ENCODE data around the gene KLK12.

KLK12 gene, protein sequence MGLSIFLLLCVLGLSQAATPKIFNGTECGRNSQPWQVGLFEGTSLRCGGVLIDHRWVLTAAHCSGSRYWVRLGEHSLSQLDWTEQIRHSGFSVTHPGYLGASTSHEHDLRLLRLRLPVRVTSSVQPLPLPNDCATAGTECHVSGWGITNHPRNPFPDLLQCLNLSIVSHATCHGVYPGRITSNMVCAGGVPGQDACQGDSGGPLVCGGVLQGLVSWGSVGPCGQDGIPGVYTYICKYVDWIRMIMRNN

DNA sequence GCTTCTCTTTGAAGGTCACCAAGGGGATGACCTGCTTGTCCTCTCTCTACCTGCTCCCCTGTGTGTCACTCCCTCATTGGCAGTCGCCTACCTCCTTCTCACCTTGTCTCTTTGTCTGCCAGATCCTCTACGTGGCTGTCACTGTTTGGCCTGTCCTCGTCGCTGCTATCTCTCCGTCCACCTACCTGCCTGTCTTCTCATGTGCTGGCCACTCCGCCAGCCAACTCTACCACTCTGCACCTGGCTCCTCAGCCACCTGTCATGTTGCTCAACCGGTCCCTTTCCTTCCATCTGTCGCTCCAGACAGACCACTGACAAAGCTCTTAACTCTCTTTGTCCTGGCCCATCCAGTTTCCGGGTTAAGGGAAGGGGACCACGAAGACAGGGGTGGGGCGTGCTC lies at the start of gene KLK12:
Gene KLK12 (minus strand): TSS at position 299 of the 400 bp plus-strand sequence. CDS start 381 bp downstream, outside the sequence.
- no peak within 1 kb of the TSS for H3K27ac Mint-ChIP-seq
- H3K36me3 Mint-ChIP-seq (ENCODE audit: low read depth), result no peaks in the 10 kb centered on the region
- H3K27me3 Mint-ChIP-seq, result peaks cover 20% of the 10 kb centered on the region

DNA sequence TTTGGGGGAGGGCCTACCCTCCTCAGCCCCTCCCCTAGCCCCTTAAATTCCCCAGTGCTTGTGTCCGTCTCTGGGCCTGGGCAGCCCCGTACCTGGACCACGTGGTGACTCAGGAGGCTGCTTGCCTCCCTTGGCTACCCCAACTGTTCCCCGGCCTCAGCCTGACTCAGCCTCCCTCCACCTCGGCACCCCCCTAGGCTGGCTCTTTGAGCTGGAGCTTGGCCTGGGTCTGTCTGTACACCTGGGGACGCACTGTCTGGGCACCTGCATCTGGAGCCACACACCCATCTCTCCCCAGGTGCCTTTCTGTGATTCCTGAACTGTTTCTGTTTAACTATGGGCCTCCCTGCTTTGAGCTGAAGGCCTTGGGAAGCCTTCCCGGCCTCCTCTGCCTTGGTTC lies 49.7 kb upstream of the KLK12 start:
- Mint-ChIP-seq H3K27ac (no peak overlapping the region), H3K4me1 (no peaks in the 10 kb centered on the region), H3K4me3 (no peak overlapping the region), H3K36me3 (ENCODE audit: low read depth) (peaks cover 2% of the 10 kb centered on the region), H3K27me3 (peaks cover 6% of the 10 kb centered on the region), H3K9me3 (no peaks in the 10 kb centered on the region)
- no peak for DNase-seq
- no peak for ATAC-seq

More for the DNA sequence above, at the start of gene KLK12:
- Mint-ChIP-seq H3K4me1 (no peaks in the 10 kb centered on the region), H3K4me3 (no peak within 1 kb of the TSS), H3K9me3 (no peaks in the 10 kb centered on the region)
- DNase-seq (no peak), ATAC-seq (no peak)

DNA sequence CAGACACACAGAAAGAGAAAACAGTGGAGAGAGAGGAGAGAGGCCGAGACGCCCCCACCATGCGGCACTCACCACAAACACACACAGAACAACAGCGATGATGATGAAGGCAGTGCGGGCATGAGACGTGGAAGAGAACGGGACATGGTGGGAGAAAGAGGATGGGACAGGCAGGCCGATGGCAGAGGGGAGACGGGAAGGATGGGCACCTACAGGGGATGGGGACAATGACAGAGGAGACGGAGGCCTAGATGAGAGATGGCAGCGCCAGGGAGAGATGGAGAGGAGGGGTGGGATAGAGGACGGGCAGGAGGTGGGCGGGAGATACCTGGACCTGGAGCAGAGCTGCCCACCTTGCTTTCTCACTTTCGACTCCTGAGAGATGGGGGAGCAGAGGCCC lies 49.0 kb upstream of the KLK12 start:
- ATAC-seq (no peak), DNase-seq (no peak)
- no peaks in the 10 kb centered on the region for H3K4me1 Mint-ChIP-seq
- H3K9me3 Mint-ChIP-seq, result no peaks in the 10 kb centered on the region
- peaks cover 2% of the 10 kb centered on the region for H3K36me3 Mint-ChIP-seq (ENCODE audit: low read depth)
- H3K27me3 Mint-ChIP-seq, result peaks cover 6% of the 10 kb centered on the region
- no peak overlapping the region for H3K27ac Mint-ChIP-seq
- H3K4me3 Mint-ChIP-seq, result no peak overlapping the region

DNA sequence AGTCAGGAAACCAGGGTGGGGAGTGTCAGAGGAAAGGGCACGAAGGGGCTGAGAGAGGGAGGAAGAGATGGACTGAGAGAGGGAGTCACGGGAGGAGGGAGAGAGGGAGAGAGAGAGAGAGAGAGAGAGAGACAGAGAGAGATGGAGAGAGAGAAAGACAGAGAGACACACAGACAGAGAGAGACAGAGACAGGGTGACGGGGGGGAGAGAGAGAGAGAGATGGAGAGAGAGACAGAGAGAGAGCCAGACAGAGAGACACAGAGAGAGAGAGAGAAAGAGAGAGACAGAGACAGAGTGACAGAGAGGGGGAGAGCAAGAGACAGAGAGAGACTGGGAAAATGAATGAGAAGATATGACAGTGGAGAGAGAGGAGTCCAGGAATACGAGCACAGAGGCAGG lies 48.4 kb upstream of the KLK12 start:
- H3K27ac Mint-ChIP-seq, result no peak overlapping the region
- no peak overlapping the region for H3K4me3 Mint-ChIP-seq
- peaks cover 2% of the 10 kb centered on the region for H3K36me3 Mint-ChIP-seq (ENCODE audit: low read depth)
- ATAC-seq (no peak), DNase-seq (no peak)
- H3K27me3 Mint-ChIP-seq, result peaks cover 6% of the 10 kb centered on the region
- no peaks in the 10 kb centered on the region for H3K9me3 Mint-ChIP-seq
- H3K4me1 Mint-ChIP-seq, result no peaks in the 10 kb centered on the region

DNA sequence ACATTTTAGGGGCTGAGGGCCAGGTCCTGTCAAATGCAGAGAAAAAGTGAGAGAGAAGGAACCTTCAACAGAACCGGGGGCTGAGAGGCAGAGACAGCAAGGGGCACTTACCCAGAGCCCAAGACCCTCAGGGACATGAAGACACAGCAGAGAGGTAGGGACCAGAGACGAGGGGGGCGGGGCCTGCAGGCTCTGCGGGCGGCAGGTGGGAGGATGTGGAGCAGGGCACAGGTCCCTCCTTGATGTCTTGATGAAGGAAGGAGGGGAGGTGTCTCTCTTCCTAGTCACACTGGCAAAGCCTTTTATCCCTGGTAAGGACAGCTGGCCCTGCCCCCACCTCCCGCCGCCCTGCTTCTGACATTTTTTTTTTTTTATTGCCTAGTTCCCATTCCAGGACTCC lies 47.8 kb upstream of the KLK12 start, which contains the start of gene KLK14:
Gene KLK14 (minus strand): TSS at position 277 of the 400 bp plus-strand sequence. CDS start 273 bp downstream, at position 4.
- Mint-ChIP-seq H3K27me3 (peaks cover 6% of the 10 kb centered on the region), H3K27ac (no peak within 1 kb of the TSS), H3K4me1 (no peaks in the 10 kb centered on the region), H3K36me3 (ENCODE audit: low read depth) (peaks cover 2% of the 10 kb centered on the region), H3K4me3 (no peak within 1 kb of the TSS), H3K9me3 (no peaks in the 10 kb centered on the region)
- DNase-seq (no peak), ATAC-seq (no peak)

DNA sequence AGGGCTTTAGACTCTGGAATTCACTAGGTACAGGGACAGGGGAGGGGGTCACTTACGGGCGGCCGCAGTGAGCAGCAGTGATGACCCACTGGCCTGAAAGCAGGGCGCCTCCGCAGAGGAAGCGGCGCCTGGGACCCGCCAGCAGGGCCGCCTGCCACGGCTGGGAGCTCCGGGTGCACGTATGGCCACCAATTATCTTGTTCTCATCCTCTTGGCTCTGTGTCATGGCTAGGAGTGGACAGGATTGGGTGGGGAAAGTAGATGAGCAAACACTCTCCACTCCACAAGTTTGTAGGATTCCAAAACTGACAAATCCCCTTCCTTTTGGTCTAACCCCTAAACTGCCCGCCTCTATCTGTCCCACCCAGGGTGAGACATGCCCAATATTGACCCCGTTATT lies 46.7 kb upstream of the KLK12 start:
- Mint-ChIP-seq H3K9me3 (no peaks in the 10 kb centered on the region), H3K4me3 (no peak overlapping the region), H3K27me3 (peaks cover 6% of the 10 kb centered on the region), H3K36me3 (ENCODE audit: low read depth) (no peaks in the 10 kb centered on the region), H3K27ac (no peak overlapping the region), H3K4me1 (no peaks in the 10 kb centered on the region)
- ATAC-seq, result no peak
- no peak for DNase-seq

DNA sequence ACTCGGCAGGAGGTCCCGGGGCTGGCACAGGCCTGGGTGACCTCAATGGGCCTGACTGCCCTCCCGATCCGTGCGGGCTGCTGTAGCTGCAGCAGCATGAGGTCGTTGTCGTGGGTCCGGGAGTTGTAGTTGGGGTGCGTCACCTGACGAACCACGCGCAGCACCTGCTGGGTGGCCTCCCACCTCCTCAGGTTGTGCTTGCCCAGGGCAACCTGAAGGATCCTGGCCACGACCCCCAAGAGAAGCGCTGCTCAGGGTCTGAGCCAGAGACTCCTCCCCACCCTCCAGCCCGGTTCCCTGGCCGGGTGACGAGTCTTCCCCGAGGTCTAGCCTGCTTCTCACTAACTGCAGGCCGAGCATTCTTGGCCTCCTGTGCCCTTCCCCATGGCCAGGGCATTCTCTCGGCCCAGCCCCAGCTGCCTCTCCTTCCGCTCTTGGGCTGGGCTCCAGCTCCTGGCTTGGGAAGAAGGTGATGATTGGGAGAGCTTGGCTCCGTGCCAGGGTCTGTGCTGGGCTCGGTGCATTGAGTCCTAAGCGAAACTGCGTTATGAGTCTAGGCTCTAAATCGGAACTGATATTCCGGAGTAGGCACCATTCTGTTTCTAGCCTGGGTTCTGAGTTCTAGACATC lies 44.8 kb upstream of the KLK12 start:
- peaks cover 9% of the 10 kb centered on the region for H3K27me3 Mint-ChIP-seq
- no peaks in the 10 kb centered on the region for H3K36me3 Mint-ChIP-seq (ENCODE audit: low read depth)
- no peak for DNase-seq
- no peaks in the 10 kb centered on the region for H3K9me3 Mint-ChIP-seq
- no peak overlapping the region for H3K27ac Mint-ChIP-seq
- H3K4me1 Mint-ChIP-seq, result no peaks in the 10 kb centered on the region
- H3K4me3 Mint-ChIP-seq, result no peak overlapping the region
- no peak for ATAC-seq

DNA sequence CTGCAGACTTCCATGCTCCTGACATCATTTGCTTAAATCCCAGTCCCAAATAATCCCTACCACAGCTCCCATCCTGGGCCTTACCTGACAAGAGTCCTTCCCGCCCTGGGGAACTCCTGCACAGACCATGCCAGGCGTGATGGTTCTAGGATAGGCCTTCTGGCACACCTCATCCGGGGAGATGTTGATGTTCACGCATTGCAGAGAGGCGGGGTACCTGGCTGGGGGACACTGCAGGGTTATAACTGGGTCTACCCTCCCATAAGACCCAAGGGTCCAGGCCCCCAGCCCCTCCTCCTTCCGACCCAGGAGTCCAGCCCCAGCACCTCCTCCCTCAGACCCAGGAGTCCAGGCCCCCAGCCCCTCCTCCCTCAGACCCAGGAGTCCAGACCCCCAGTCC lies 43.9 kb upstream of the KLK12 start:
- Mint-ChIP-seq H3K27me3 (peaks cover 15% of the 10 kb centered on the region), H3K27ac (no peak overlapping the region), H3K9me3 (peaks cover 7% of the 10 kb centered on the region), H3K4me3 (no peak overlapping the region), H3K36me3 (ENCODE audit: low read depth) (no peaks in the 10 kb centered on the region), H3K4me1 (no peaks in the 10 kb centered on the region)
- ATAC-seq (no peak), DNase-seq (no peak)

DNA sequence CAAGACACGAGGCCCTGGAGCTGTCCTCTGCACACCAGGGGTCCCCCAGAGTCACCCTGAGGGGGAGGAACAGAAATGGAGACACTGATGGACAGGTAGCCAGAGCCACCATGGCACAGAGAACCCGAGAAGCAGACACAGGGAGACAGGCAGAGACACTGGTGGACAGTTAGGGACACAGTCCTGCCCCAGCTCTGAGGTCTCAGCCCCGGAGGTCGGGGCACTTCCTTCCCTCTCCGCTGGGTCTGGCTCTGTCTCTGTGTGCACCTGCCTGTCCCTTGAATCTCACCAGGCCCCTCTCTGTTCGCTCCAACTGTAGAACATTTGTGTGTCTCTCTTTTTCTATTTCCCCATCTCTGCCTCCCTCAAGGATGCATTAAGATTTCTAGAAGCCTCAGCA lies 43.3 kb upstream of the KLK12 start:
- Mint-ChIP-seq H3K4me3 (no peak overlapping the region), H3K4me1 (no peaks in the 10 kb centered on the region), H3K27me3 (peaks cover 15% of the 10 kb centered on the region), H3K27ac (no peak overlapping the region), H3K36me3 (ENCODE audit: low read depth) (no peaks in the 10 kb centered on the region), H3K9me3 (peaks cover 14% of the 10 kb centered on the region)
- no peak for DNase-seq
- ATAC-seq, result no peak

DNA sequence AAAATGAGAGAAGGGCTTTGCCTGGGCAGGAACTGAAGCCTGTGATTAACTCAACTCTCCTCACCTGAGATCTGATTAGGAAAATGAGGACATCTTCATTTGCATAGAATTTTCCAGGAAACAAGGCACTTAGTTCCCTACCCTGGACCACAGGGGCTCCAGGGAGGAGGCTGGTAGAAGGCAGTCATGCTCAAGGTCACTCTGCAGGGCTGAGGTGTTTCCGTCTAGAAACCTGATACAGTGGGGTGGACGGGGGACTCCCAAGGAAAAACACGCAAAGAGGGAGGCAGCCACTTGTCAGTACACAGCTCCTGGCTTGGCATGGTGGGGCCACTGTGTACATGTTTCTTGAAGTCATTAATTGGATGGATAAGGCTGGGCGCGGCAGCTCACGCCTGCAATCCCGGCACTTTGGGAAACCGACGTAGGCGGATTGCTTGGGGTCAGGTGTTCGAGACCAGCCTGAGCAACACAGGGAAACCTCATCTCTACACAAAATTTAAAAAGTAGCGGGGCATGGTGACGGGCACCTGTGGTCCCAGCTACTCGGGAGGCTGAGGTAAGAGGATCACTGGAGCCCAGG lies 41.9 kb upstream of the KLK12 start:
- DNase-seq, result no peak
- Mint-ChIP-seq H3K4me1 (no peaks in the 10 kb centered on the region), H3K9me3 (peaks cover 17% of the 10 kb centered on the region), H3K27ac (no peak overlapping the region), H3K4me3 (no peak overlapping the region), H3K36me3 (ENCODE audit: low read depth) (no peaks in the 10 kb centered on the region), H3K27me3 (peaks cover 17% of the 10 kb centered on the region)
- ATAC-seq, result no peak

DNA sequence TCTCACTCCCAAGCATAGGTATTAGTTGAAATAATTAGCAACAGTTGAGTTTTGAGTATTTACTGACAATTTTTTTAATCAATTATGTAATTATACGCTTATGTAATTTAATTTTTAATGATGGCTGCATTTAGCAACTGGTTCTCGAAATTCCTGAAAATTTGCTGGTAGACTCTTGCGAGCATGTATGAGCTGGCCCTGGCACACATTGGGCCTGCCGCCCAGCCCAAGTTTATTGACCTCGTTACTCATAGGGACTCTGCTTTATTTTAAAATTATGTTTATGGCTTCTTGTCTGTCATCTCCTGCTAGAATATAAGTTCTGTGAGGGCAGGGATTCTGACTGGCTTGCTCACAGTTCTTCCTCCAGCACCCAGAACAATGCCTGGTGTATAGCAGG lies 41.2 kb upstream of the KLK12 start:
- peaks cover 17% of the 10 kb centered on the region for H3K9me3 Mint-ChIP-seq
- no peak for ATAC-seq
- DNase-seq, result no peak
- no peaks in the 10 kb centered on the region for H3K36me3 Mint-ChIP-seq (ENCODE audit: low read depth)
- H3K27me3 Mint-ChIP-seq, result peaks cover 17% of the 10 kb centered on the region
- H3K4me3 Mint-ChIP-seq, result no peak overlapping the region
- no peaks in the 10 kb centered on the region for H3K4me1 Mint-ChIP-seq
- H3K27ac Mint-ChIP-seq, result no peak overlapping the region

DNA sequence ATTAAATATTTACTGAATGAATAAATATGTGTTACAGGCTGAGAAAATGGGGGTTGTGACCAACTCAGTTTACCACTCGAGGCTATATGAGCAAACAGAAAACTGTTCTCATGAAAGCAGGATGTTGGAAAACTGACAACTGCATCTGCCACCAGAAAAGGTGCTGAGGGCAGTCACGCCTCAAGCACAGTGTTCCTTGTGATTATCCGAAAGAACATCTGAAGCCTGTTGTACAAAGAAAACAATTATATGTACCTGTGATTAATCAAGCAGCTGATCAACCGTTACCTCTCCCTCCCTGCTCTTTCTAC lies 36.2 kb upstream of the KLK12 start:
- H3K36me3 Mint-ChIP-seq (ENCODE audit: low read depth), result no peaks in the 10 kb centered on the region
- no peak overlapping the region for H3K4me3 Mint-ChIP-seq
- H3K9me3 Mint-ChIP-seq, result peaks cover 17% of the 10 kb centered on the region
- DNase-seq (no peak), ATAC-seq (no peak)
- H3K27ac Mint-ChIP-seq, result no peak overlapping the region
- H3K27me3 Mint-ChIP-seq, result peaks cover 35% of the 10 kb centered on the region
- H3K4me1 Mint-ChIP-seq, result no peaks in the 10 kb centered on the region

DNA sequence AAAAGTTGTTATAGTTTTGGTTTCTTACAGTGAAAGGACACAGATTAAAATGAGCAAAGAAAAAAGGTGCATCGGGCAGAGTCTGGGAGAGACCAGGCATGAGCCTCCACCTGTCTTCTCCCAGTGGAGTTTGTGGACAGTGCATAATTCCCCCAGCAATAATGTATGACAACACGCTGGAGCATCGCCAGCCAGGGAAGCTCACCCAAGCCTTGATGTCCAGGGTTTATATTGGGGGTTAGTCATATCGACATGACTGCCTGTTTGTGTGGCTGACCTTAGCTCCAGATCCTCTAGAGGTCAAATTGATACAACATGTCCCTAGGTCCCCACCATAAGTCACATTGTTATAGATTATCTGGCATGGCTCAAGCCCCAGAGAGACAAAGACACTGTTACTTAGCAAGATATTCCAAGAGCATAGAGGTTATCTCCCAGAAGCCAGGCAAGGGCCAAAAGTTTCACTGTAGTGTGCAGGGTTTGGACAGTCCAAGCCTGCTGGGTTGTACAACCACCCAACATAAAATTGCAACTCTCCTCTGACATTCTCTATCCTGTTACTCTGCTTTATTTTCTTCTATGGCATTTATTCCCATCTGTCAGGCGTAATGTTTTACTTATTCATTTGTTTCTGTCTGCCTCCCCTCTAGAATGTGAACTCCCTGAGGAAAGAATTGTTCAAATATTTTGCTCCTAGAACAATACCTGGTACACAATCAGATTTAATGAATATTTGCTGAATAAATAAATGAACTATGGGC lies 35.7 kb upstream of the KLK12 start:
- Mint-ChIP-seq H3K27me3 (peaks cover 39% of the 10 kb centered on the region), H3K27ac (no peak overlapping the region), H3K4me3 (no peak overlapping the region), H3K4me1 (no peaks in the 10 kb centered on the region), H3K9me3 (peaks cover 17% of the 10 kb centered on the region), H3K36me3 (ENCODE audit: low read depth) (no peaks in the 10 kb centered on the region)
- ATAC-seq (no peak), DNase-seq (no peak)

DNA sequence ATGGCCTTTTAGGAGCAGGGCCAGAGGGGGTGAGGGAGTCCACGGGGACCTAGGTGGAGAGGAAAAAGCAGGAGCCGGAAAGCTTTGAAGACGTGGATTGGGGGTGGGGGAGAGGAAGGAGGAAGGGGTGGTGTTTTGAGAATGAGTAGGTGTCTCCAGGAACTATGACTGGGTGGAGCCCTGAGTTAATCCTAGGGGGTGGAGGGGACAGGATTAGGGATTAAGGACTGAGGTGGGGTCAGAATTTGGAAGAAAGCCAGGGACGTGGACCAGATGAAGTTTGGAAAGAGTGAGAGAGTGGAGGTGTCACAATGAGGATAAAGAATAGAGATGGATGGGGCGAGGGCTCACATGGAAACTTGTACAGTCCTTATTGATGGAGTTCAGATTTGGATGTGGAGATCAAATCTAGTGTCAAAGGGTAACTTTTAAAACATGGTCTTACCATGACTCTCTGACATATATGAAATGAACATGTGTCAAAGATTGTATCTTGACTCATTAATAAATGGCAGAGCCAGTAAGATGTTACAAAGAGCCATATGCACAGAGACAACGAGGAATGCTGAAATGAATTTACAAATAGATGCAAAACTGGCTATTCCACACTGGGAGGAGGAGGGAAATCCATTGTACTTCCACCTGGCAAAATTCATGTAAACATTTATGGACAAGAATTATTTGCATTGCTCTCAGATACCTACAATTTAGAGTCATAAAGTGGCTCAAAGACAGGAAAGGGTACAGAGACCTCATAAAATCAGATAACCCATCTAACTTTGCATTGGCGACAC lies 31.8 kb upstream of the KLK12 start:
- no peak for ATAC-seq
- Mint-ChIP-seq H3K4me3 (no peak overlapping the region), H3K9me3 (peaks cover under 1% of the 10 kb centered on the region), H3K4me1 (peaks cover 2% of the 10 kb centered on the region), H3K27me3 (peaks cover 39% of the 10 kb centered on the region), H3K27ac (no peak overlapping the region), H3K36me3 (ENCODE audit: low read depth) (no peaks in the 10 kb centered on the region)
- DNase-seq, result no peak
